GM12865 (cell line): ENCODE data around the gene FLRT2.

Experiments used
- DNase-seq: peaks from one replicate; pipeline ENCODE4 v3.0.0; 2010; ENCODE audit warnings: low read depth
- H3K4me3 ChIP-seq: 2 replicates; pipeline ENCODE4 v1.5.1; 2011; ENCODE audit warnings: mild to moderate bottlenecking, low read depth, low read length, control low read depth
- CTCF ChIP-seq: IDR thresholded peaks from 2 replicates; pipeline ENCODE4 v1.5.1; 2011; ENCODE audit warnings: low read length, control low read depth, low read depth, inconsistent platforms; ENCODE audit not compliant: insufficient read depth; ENCODE audit errors: missing control alignments

Gene FLRT2

GRCh38 chr14:85616386-85616885 is 86.5 kb downstream of the FLRT2 start:
- DNase-seq = no peak
- no peak for TF ChIP-seq CTCF
- H3K4me3 ChIP-seq = no peak overlapping the region

- no peak for TF ChIP-seq CTCF
- H3K4me3 ChIP-seq = no peak overlapping the region
- no peak for DNase-seq
Measured at GRCh38 chr14:85616886-85617285, 86.9 kb downstream of the FLRT2 start.

GRCh38 chr14:85617791-85618190 is 87.8 kb downstream of the FLRT2 start:
- TF ChIP-seq CTCF = no peak
- H3K4me3 ChIP-seq = no peak overlapping the region
- DNase-seq = no peak

GRCh38 chr14:85618390-85618789 is 88.4 kb downstream of the FLRT2 start:
- H3K4me3 ChIP-seq = no peak overlapping the region
- DNase-seq = no peak
- no peak for TF ChIP-seq CTCF

- DNase-seq = no peak
- TF ChIP-seq CTCF = no peak
- no peak overlapping the region for H3K4me3 ChIP-seq
Measured at GRCh38 chr14:85618978-85619377, 89.0 kb downstream of the FLRT2 start.

- H3K4me3 ChIP-seq = no peak overlapping the region
- DNase-seq = no peak
- TF ChIP-seq CTCF = no peak
Measured at GRCh38 chr14:85619851-85620250, 89.9 kb downstream of the FLRT2 start.

- no peak for DNase-seq
- H3K4me3 ChIP-seq = no peak overlapping the region
- no peak for TF ChIP-seq CTCF
Measured at GRCh38 chr14:85620947-85621346, 91.0 kb downstream of the FLRT2 start.
